PC-9 (cell line): ENCODE data around the gene EBF4. TPM values are rescaled to one million over a fixed set of nuclear protein-coding genes. Genes with fewer than 3 reads are reported as not detected.

Experiments
- BruUV-seq: library from RNA; stranded (reverse); fragments of 400-500 nt; replicated peaks from 2 replicates; lab custom pipeline; 2021; lab: Mats Ljungman, UMichigan
- CTCF ChIA-PET: fragments of 300-600 bp; sonication (Branson Sonifier 250); formaldehyde crosslinking; loops from one replicate; lab custom pipeline; 2022; ENCODE audit warnings: antibody characterized with exemption; lab: Charles Lee
- POLR2A ChIA-PET: fragments of 300-600 bp; sonication (Branson Sonifier 250); formaldehyde crosslinking; loops from one replicate; lab custom pipeline; 2022; ENCODE audit warnings: antibody characterized with exemption; ENCODE audit not compliant: unreplicated experiment; lab: Charles Lee
- DNase-seq, 2 experiments: peaks; one replicate each; pipeline versions ENCODE4 v3.0.0 to v3.0.0-alpha.2; 2015 to 2022; ENCODE audit warnings: mixed read lengths in 1 of 2
- H2AFZ ChIP-seq: fragments of 200-600 bp; sonication (generic); 2 replicates; pipeline ENCODE4 v1.8.1; 2017; ENCODE audit warnings: antibody characterized with exemption
- H3F3A ChIP-seq: fragments of 200-600 bp; sonication (generic); 2 replicates; pipeline ENCODE4 v1.8.1; 2017; ENCODE audit warnings: antibody characterized with exemption, mild to moderate bottlenecking, low read depth; ENCODE audit not compliant: insufficient read depth
- H3K27ac ChIP-seq: fragments of 200-600 bp; sonication (generic); 2 replicates; pipeline ENCODE4 v1.6.1; 2016; ENCODE audit warnings: mixed run types
- H3K27me3 ChIP-seq: fragments of 200-600 bp; sonication (generic); 2 replicates; pipeline ENCODE4 v1.6.1; 2016; ENCODE audit warnings: low read depth, mixed run types; ENCODE audit not compliant: insufficient read depth
- H3K36me3 ChIP-seq: fragments of 200-600 bp; sonication (generic); 2 replicates; pipeline ENCODE4 v1.6.1; 2016; ENCODE audit warnings: low read depth, mixed run types
- H3K4me1 ChIP-seq: fragments of 200-600 bp; sonication (generic); replicated peaks from 2 replicates; pipeline ENCODE4 v1.6.1; 2016; ENCODE audit warnings: mixed run types; ENCODE audit not compliant: insufficient read depth
- H3K4me2 ChIP-seq: fragments of 200-600 bp; sonication (generic); 2 replicates; pipeline ENCODE4 v1.6.1; 2017; ENCODE audit warnings: mixed run types
- H3K4me3 ChIP-seq: fragments of 200-600 bp; sonication (generic); 2 replicates; pipeline ENCODE4 v1.6.1; 2016; ENCODE audit warnings: mixed run types
- H3K79me2 ChIP-seq: fragments of 200-600 bp; sonication (generic); 2 replicates; pipeline ENCODE4 v1.6.1; 2017; ENCODE audit warnings: low read depth, mixed run types
- H3K9me2 ChIP-seq: fragments of 200-600 bp; sonication (generic); 2 replicates; pipeline ENCODE4 v1.8.1; 2017; ENCODE audit warnings: mild to moderate bottlenecking; ENCODE audit not compliant: insufficient read depth
- H3K9me3 ChIP-seq: fragments of 200-600 bp; sonication (generic); 2 replicates; pipeline ENCODE4 v1.8.1; 2016; ENCODE audit warnings: low read depth; ENCODE audit not compliant: insufficient read depth
- H4K20me1 ChIP-seq: fragments of 200-600 bp; sonication (generic); 2 replicates; pipeline ENCODE4 v1.8.1; 2017; ENCODE audit not compliant: insufficient read depth
- CTCF ChIP-seq: fragments of 200-600 bp; sonication (generic); conservative IDR thresholded peaks from 2 replicates; pipeline ENCODE4 v1.6.1; 2017; ENCODE audit warnings: mixed run types, antibody characterized with exemption, mild to moderate bottlenecking, moderate library complexity
- EZH2 ChIP-seq: fragments of 200-600 bp; sonication (generic); IDR thresholded peaks from 2 replicates; pipeline ENCODE4 v1.8.0; 2017; ENCODE audit warnings: antibody characterized with exemption, low read depth
- intact Hi-C: fragments of 100-400 bp; cut with micrococcal nuclease; formaldehyde crosslinking; loops from one replicate; pipeline ENCODE4 v1.10.0; 2022; ENCODE audit not compliant: unreplicated experiment
- total RNA-seq: library from RNA; stranded (reverse); gene quantifications from 2 replicates; pipeline ENCODE4 v1.2.3, GENCODE V29; 2021

The EBF4 gene
- total RNA-seq, 1 experiment from 2014 or later: 5.1 TPM

- ChIA-PET CTCF (no interaction called here), POLR2A (no interaction called here)
- no peak overlapping the region for H3K27ac ChIP-seq
- no peaks in the 10 kb centered on the region for H3K79me2 ChIP-seq
- no peak for TF ChIP-seq CTCF
- no peak for TF ChIP-seq EZH2
- H3K4me2 ChIP-seq: no peak overlapping the region
- H4K20me1 ChIP-seq: no peaks in the 10 kb centered on the region
- no peaks in the 10 kb centered on the region for H3K27me3 ChIP-seq
- no TSS peak for BruUV-seq
- H3K36me3 ChIP-seq: no peaks in the 10 kb centered on the region
- no peaks in the 10 kb centered on the region for H3K9me2 ChIP-seq
- intact Hi-C loops: no loop called here
- no peak overlapping the region for H2AFZ ChIP-seq
- no peak for DNase-seq
- H3K9me3 ChIP-seq: no peaks in the 10 kb centered on the region
- no peaks in the 10 kb centered on the region for H3F3A ChIP-seq
- H3K4me1 ChIP-seq: no peaks in the 10 kb centered on the region
- no peak overlapping the region for H3K4me3 ChIP-seq
These were observed 67.8 kb downstream of the EBF4 start for GRCh38 chr20:2760297-2760951.

DNA sequence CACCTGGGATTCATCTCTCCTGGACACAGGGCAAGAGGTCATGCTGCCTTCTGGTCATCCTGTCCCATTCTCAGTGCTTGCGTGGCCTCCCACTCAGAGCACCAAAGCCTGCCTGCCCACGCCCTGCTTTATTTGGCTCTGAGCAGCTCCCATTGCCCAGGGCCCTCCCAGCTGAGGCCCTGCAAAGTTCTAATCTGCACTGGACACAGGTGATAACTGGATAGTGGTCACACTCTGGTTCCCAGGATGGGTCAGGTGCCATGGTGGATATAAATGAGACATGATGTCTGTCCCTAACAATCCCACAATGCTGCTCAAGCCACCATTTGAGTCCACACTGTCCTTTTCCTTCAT, 68.3 kb downstream of the EBF4 start:
- Histone ChIP-seq H3K4me2 (no peak overlapping the region), H3K27me3 (no peaks in the 10 kb centered on the region), H3F3A (no peaks in the 10 kb centered on the region; the same call in 1 of the 2 replicates), H3K27ac (no peak overlapping the region), H3K9me3 (no peaks in the 10 kb centered on the region), H2AFZ (no peak overlapping the region), H3K4me3 (no peak overlapping the region), H3K79me2 (no peaks in the 10 kb centered on the region), H3K36me3 (no peaks in the 10 kb centered on the region), H3K9me2 (no peaks in the 10 kb centered on the region), H4K20me1 (no peaks in the 10 kb centered on the region), H3K4me1 (no peaks in the 10 kb centered on the region)
- ChIA-PET POLR2A (no interaction called here), CTCF (no interaction called here)
- DNase-seq: no peak
- no peak for TF ChIP-seq CTCF
- TF ChIP-seq EZH2: no peak
- intact Hi-C loops: no loop called here
- no TSS peak for BruUV-seq

- Histone ChIP-seq H3K4me2 (no peak overlapping the region), H3K9me2 (no peaks in the 10 kb centered on the region), H3K36me3 (no peaks in the 10 kb centered on the region), H3K27me3 (no peaks in the 10 kb centered on the region), H3K27ac (no peak overlapping the region), H4K20me1 (no peaks in the 10 kb centered on the region), H3K4me3 (no peak overlapping the region), H3K9me3 (no peaks in the 10 kb centered on the region), H3K4me1 (no peaks in the 10 kb centered on the region), H3K79me2 (no peaks in the 10 kb centered on the region), H2AFZ (no peak overlapping the region), H3F3A (no peaks in the 10 kb centered on the region; the same call in 1 of the 2 replicates)
- DNase-seq: no peak
- TF ChIP-seq CTCF (no peak), EZH2 (no peak)
- CTCF ChIA-PET: no interaction called here
- no TSS peak for BruUV-seq
- POLR2A ChIA-PET: no interaction called here
- intact Hi-C loops: no loop called here
These were observed 69.3 kb downstream of the EBF4 start for GRCh38 chr20:2761885-2762284.
